Peyer's patch (tissue), 4 donors: Measurements from ENCODE around the gene MISP. TPM values are rescaled to one million over a fixed set of nuclear protein-coding genes. Genes with fewer than 3 reads are reported as not detected.
A peak's percentile ranks its signal among the peaks of the same experiment; 100 is the strongest.

ENCODE experiments used
- DNase-seq, 3 donors: peaks; one replicate each; pipeline ENCODE4 v3.0.0-alpha.2; 2017 to 2019
- H3K27ac ChIP-seq, 4 donors: fragments of 200-600 bp; sonication (generic); one replicate each; pipeline ENCODE4 v1.5.1; 2016 to 2019
- H3K27me3 ChIP-seq, 2 donors: fragments of 200-600 bp; sonication (generic); one replicate each; pipeline ENCODE4 v1.5.1; 2019
- H3K36me3 ChIP-seq, 3 donors: fragments of 200-600 bp; sonication (generic); one replicate each; pipeline ENCODE4 v1.5.1; 2016 to 2019
- H3K4me1 ChIP-seq, 4 donors: fragments of 200-600 bp; sonication (generic); one replicate each; pipeline ENCODE4 v1.5.1; 2016 to 2019
- H3K4me3 ChIP-seq, 4 donors: fragments of 200-600 bp; sonication (generic); 1 replicate in 3 of 4; 2 replicates in 1 of 4; pipeline ENCODE4 v1.5.1; 2016 to 2019; ENCODE audit warnings: mild to moderate bottlenecking in 1 of 4
- H3K9me3 ChIP-seq, 4 donors: fragments of 200-600 bp; sonication (generic); one replicate each; pipeline ENCODE4 v1.5.1; 2016 to 2019; ENCODE audit warnings: mild to moderate bottlenecking in 1 of 4
- CTCF ChIP-seq, 6 experiments: fragments of 450-650 bp in 4 of 6; fragments of 200-600 bp in 2 of 6; sonication (generic) in 1 of 6; IDR thresholded peaks; one replicate each; pipeline ENCODE4 v1.5.1; 2017 to 2019; ENCODE audit warnings: antibody characterized with exemption in 6 of 6, mild to moderate bottlenecking in 3 of 6, moderate library complexity in 1 of 6
- POLR2A ChIP-seq, 2 donors: fragments of 450-650 bp; IDR thresholded peaks; one replicate each; pipeline ENCODE4 v1.5.1; 2017; ENCODE audit warnings: antibody characterized with exemption in 2 of 2, mild to moderate bottlenecking in 2 of 2, moderate library complexity in 2 of 2
- total RNA-seq, 4 donors: library from RNA; depleted of rRNA; stranded (reverse); fragments of >200 nt; gene quantifications; one replicate each; pipeline ENCODE4 v1.1.0, GENCODE V29; 2016

Gene MISP
- total RNA-seq, 4 donors from 2014 or later: 116 to 828 (median 637) TPM

GRCh38 chr19:793806-794205 lies 42.9 kb downstream of the MISP start:
- H3K4me1 ChIP-seq: peaks cover 0 to 22% (median 9%) of the 10 kb centered on the region in 4 donors
- no peaks in the 10 kb centered on the region for H3K36me3 ChIP-seq
- no peak overlapping the region for H3K4me3 ChIP-seq
- H3K27me3 ChIP-seq: no peaks in the 10 kb centered on the region
- DNase-seq: peak in 1 of 3 donors; percentile 43
- H3K9me3 ChIP-seq: peaks cover 0 to 3% (median 0%) of the 10 kb centered on the region in 4 donors
- H3K27ac ChIP-seq: no peak overlapping the region
- no peak for TF ChIP-seq POLR2A (IDR thresholded peaks at IDR 0.05)
- TF ChIP-seq CTCF (IDR thresholded peaks at IDR 0.05): no peak

- Histone ChIP-seq H3K4me3 (no peak overlapping the region), H3K36me3 (peaks cover 0 to 12% (median 0%) of the 10 kb centered on the region in 3 donors), H3K9me3 (peaks cover 0 to 3% (median 0%) of the 10 kb centered on the region in 4 donors), H3K4me1 (peaks cover 0 to 35% (median 21%) of the 10 kb centered on the region in 4 donors), H3K27ac (peak overlapping the region in 3 of 4 donors; percentile 6 to 44 (median 7)), H3K27me3 (no peaks in the 10 kb centered on the region)
- TF ChIP-seq CTCF (IDR thresholded peaks at IDR 0.05) (no peak), POLR2A (IDR thresholded peaks at IDR 0.05) (no peak)
- DNase-seq: peak in 1 of 3 donors; percentile 48
Observed at GRCh38 chr19:795073-795611, 44.2 kb downstream of the MISP start.

- peak in 1 of 3 donors; percentile 51 for DNase-seq
- peaks cover 0 to 12% (median 0%) of the 10 kb centered on the region in 3 donors for H3K36me3 ChIP-seq
- H3K4me3 ChIP-seq: peak overlapping the region; percentile 61 to 100 (median 74)
- TF ChIP-seq CTCF (IDR thresholded peaks at IDR 0.05): no peak
- H3K27me3 ChIP-seq: no peaks in the 10 kb centered on the region
- peaks cover 5 to 43% (median 28%) of the 10 kb centered on the region in 4 donors for H3K4me1 ChIP-seq
- peak overlapping the region; percentile 6 to 99 (median 78) for H3K27ac ChIP-seq
- peaks cover 0 to 3% (median 0%) of the 10 kb centered on the region in 4 donors for H3K9me3 ChIP-seq
Observed at GRCh38 chr19:795691-796581, 45.0 kb downstream of the MISP start.

- Histone ChIP-seq H3K4me1 (peaks cover 10 to 47% (median 38%) of the 10 kb centered on the region in 4 donors), H3K4me3 (peak within 1 kb of the TSS; percentile 85 to 100 (median 92)), H3K27me3 (no peaks in the 10 kb centered on the region), H3K36me3 (peaks cover 0 to 20% (median 0%) of the 10 kb centered on the region in 3 donors), H3K27ac (peak within 1 kb of the TSS; percentile 99 to 100 (median 100)), H3K9me3 (peaks cover 0 to 3% (median 0%) of the 10 kb centered on the region in 4 donors)
- peak; percentile 99 to 100 (median 99) for DNase-seq
- TF ChIP-seq POLR2A (IDR thresholded peaks at IDR 0.05) (peak; percentile 55 to 74), CTCF (IDR thresholded peaks at IDR 0.05) (peak in 2 of 6 experiments; percentile 14 to 17)
Observed at GRCh38 chr19:796692-797527, 46.0 kb downstream of the MISP start, which contains the start of gene PTBP1. TSS of gene PTBP1 (plus strand) at chr19:797452. CDS start at chr19:797498, 46 bp downstream.
